Lower lobe of right lung (tissue), 2 donors: ENCODE measurements around the gene INAFM1. TPM values are rescaled to one million over a fixed set of nuclear protein-coding genes. Genes with fewer than 3 reads are reported as not detected.
A peak's percentile ranks its signal among the peaks of the same experiment; 100 is the strongest.

Experiments used
- ATAC-seq, 2 donors: fragments of 200-7000 bp; cut with Tn5 transposase; one replicate each; pipeline ENCODE4 v1.9.1; 2020 to 2022; ENCODE audit warnings: mild to moderate bottlenecking in 2 of 2, moderate library complexity in 2 of 2
- DNase-seq: peaks from one replicate; pipeline ENCODE4 v3.0.0-alpha.2; 2020
- H3K27ac ChIP-seq: fragments of 200-600 bp; one replicate; pipeline ENCODE4 v1.8.0; 2022
- H3K27me3 ChIP-seq: fragments of 200-600 bp; one replicate; pipeline ENCODE4 v1.8.0; 2022; ENCODE audit warnings: low read depth
- H3K36me3 ChIP-seq: fragments of 200-600 bp; one replicate; pipeline ENCODE4 v1.8.0; 2022; ENCODE audit warnings: mild to moderate bottlenecking
- H3K4me1 ChIP-seq: fragments of 200-600 bp; one replicate; pipeline ENCODE4 v1.8.0; 2022
- H3K4me3 ChIP-seq: fragments of 200-600 bp; one replicate; pipeline ENCODE4 v1.8.0; 2022; ENCODE audit warnings: mild to moderate bottlenecking
- H3K9me3 ChIP-seq: fragments of 200-600 bp; one replicate; pipeline ENCODE4 v1.8.0; 2022
- CTCF ChIP-seq: fragments of 200-600 bp; IDR thresholded peaks from one replicate; pipeline ENCODE4 v1.8.0; 2022; ENCODE audit warnings: antibody characterized with exemption, mild to moderate bottlenecking
- intact Hi-C: fragments of 100-400 bp; cut with DNase I; formaldehyde crosslinking; loops from one replicate; pipeline ENCODE4 v1.11.0; 2022
- total RNA-seq: library from RNA; stranded (reverse); fragmentation: NEBNext Ultra II Directional; extraction: Animal tissue kit (Norgen Biotek cat#: 25700); gene quantifications from one replicate; pipeline ENCODE4 v1.2.1, GENCODE V29; 2021
- donor health status: DM: no; HTN: yes; CAD: no; lungs with severe emphysema.

Gene INAFM1
- total RNA-seq, 1 donor from 2014 or later: 18.0 TPM

DNA sequence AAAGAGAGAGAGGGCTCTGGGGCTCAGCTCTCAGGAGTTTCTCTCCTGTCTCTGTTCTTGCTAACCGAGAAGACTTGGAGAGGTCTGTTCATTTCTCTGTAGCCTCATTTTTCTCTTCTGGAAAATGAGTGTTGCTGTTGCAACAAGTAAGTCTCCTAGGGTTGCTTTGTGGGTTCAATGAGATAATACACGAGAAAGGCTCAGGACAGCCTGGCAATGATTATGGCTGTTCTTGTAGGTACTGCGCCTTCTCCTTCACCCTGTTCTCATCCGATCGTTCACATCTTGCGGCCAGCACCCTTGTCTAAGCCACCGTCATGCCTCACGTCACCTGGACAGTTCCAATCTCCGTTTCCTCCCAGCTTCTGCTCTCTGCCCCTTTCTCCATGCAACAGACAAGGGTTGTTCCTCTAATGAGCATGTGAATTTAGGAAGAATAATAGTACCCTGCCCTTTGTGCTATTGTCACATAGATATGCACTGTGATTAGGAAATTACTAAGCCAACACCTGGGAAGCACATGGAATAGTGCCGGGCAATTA is 39.1 kb downstream of the INAFM1 start:
- intact Hi-C loops: no loop called here
- Histone ChIP-seq H3K27me3 (peaks cover 7% of the 10 kb centered on the region), H3K4me1 (peaks cover 10% of the 10 kb centered on the region), H3K9me3 (no peaks in the 10 kb centered on the region), H3K27ac (peak overlapping the region; percentile 27), H3K4me3 (no peak overlapping the region), H3K36me3 (no peaks in the 10 kb centered on the region)
- DNase-seq: no peak
- TF ChIP-seq CTCF: no peak
- ATAC-seq: peak; percentile 1 to 5

GRCh38 chr19:47315125-47315821 is 40.6 kb downstream of the INAFM1 start:
- no peaks in the 10 kb centered on the region for H3K9me3 ChIP-seq
- peaks cover 14% of the 10 kb centered on the region for H3K27me3 ChIP-seq
- peaks cover 7% of the 10 kb centered on the region for H3K36me3 ChIP-seq
- no peak for TF ChIP-seq CTCF
- peak; percentile 81 for DNase-seq
- peak overlapping the region; percentile 65 for H3K27ac ChIP-seq
- H3K4me3 ChIP-seq: no peak overlapping the region
- intact Hi-C loops: no loop called here
- ATAC-seq: peak; percentile 93 to 95
- peaks cover 10% of the 10 kb centered on the region for H3K4me1 ChIP-seq

DNA sequence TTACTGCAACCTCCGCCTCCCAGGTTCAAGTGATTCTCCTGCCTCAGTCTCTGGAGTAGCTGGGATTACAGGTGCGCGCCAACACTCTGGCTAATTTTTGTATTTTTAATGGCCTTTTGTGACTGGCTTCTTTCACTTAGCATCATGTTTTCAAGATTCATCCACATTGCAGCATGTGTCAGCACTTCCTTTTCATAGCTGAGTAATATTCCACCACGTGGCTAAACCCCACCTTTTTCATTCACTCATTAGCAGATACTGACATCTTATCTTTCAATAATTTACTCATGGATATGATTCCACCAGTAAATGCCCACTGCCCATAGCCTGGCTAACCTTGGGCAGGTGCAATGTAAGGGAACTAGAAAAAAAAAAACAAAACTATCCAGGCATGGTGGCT is 41.8 kb downstream of the INAFM1 start:
- ATAC-seq (no peak), DNase-seq (no peak)
- peaks cover 8% of the 10 kb centered on the region for H3K36me3 ChIP-seq
- no peaks in the 10 kb centered on the region for H3K9me3 ChIP-seq
- intact Hi-C loops: no loop called here
- TF ChIP-seq CTCF: no peak
- H3K4me1 ChIP-seq: peaks cover 10% of the 10 kb centered on the region
- H3K27ac ChIP-seq: no peak overlapping the region
- peaks cover 15% of the 10 kb centered on the region for H3K27me3 ChIP-seq
- no peak overlapping the region for H3K4me3 ChIP-seq

GRCh38 chr19:47319923-47320871 is 45.5 kb downstream of the INAFM1 start:
- peaks cover 9% of the 10 kb centered on the region for H3K27me3 ChIP-seq
- H3K36me3 ChIP-seq: peaks cover 8% of the 10 kb centered on the region
- peaks cover 4% of the 10 kb centered on the region for H3K4me1 ChIP-seq
- TF ChIP-seq CTCF: no peak
- no peaks in the 10 kb centered on the region for H3K9me3 ChIP-seq
- intact Hi-C loops: no loop called here
- ATAC-seq (no peak), DNase-seq (no peak)
- H3K27ac ChIP-seq: no peak overlapping the region
- H3K4me3 ChIP-seq: no peak overlapping the region

GRCh38 chr19:47321630-47322029 is 46.9 kb downstream of the INAFM1 start:
- no peak for TF ChIP-seq CTCF
- Histone ChIP-seq H3K27ac (no peak overlapping the region), H3K36me3 (peaks cover 8% of the 10 kb centered on the region), H3K4me1 (peaks cover 5% of the 10 kb centered on the region), H3K27me3 (peaks cover 9% of the 10 kb centered on the region), H3K4me3 (no peak overlapping the region), H3K9me3 (no peaks in the 10 kb centered on the region)
- intact Hi-C loops: no loop called here
- no peak for ATAC-seq
- no peak for DNase-seq
